ENCODE measurements around the gene KCNJ13. TPM values are rescaled to one million over a fixed set of nuclear protein-coding genes. Genes with fewer than 3 reads are reported as not detected.

Gene KCNJ13
- total RNA-seq, 4 donors from 2014 or later: not detected

- intact Hi-C loops (cut with DNase I; ENCODE audit: low total_unique reads): no loop called here
- DNase-seq (no peak), ATAC-seq (no peak)
- no peak for TF ChIP-seq POLR2A (IDR thresholded peaks at IDR 0.05)
- TF ChIP-seq, protein P1, sequence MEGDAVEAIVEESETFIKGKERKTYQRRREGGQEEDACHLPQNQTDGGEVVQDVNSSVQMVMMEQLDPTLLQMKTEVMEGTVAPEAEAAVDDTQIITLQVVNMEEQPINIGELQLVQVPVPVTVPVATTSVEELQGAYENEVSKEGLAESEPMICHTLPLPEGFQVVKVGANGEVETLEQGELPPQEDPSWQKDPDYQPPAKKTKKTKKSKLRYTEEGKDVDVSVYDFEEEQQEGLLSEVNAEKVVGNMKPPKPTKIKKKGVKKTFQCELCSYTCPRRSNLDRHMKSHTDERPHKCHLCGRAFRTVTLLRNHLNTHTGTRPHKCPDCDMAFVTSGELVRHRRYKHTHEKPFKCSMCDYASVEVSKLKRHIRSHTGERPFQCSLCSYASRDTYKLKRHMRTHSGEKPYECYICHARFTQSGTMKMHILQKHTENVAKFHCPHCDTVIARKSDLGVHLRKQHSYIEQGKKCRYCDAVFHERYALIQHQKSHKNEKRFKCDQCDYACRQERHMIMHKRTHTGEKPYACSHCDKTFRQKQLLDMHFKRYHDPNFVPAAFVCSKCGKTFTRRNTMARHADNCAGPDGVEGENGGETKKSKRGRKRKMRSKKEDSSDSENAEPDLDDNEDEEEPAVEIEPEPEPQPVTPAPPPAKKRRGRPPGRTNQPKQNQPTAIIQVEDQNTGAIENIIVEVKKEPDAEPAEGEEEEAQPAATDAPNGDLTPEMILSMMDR (IDR thresholded peaks at IDR 0.05 in 4 of 5, conservative IDR thresholded peaks at IDR 0.05 in 1 of 5): no peak
- Histone ChIP-seq H3K27me3 (no peaks in the 10 kb centered on the region), H3K36me3 (peaks cover 0 to 57% of the 10 kb centered on the region in 2 donors), H3K9me3 (no peaks in the 10 kb centered on the region), H3K4me1 (peaks cover 11 to 15% of the 10 kb centered on the region in 2 donors), H3K4me3 (no peak overlapping the region), H3K27ac (peak overlapping the region in 3 of 4 donors; percentile 28 to 64 (median 58))
- in situ Hi-C loops (cut with MboI; ENCODE audit: low sequenced_read_pairs in 4 of 4): loop anchor here in 1 of 4 donors (25.0 kb wide), 1 partner anchor 198 kb away; no protein-coding TSS in a partner anchor
These were observed 34.1 kb upstream of the KCNJ13 start for GRCh38 chr2:232810444-232810843.

DNA sequence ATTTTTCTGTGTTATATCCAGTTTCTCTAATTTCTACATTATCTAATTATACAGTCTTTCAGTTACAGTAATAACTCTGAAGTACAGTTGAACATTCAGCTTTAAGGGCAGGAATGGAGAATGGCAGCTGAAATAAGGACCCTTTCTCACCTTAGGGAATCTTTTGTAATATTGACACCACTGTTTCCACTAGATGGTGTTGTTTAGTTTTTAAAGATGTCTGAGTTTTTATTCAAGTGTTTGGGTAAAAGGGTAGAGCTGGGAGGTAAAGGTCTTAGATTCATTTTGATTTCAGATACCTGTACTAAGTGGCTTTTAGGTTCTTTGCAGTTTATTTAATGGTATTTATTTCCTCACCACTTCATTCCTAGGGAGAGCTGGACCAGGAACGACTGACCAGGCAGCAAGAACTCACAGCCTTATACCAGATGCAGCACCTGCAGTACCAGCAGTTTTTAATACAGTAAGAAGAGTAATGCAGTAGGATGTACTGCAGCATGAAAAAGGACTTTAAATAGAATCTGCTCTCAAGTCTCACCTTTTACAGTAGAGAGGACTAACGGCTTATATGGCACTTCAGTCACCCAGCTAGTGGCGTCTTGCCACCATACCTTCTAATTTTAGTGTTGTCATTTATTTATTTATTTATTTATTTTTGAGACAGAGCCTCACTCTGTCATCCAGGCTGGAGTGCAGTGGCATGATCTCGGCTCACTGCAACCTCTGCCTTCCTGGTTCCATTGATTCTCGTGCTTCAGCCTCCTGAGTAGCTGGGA, 33.2 kb upstream of the KCNJ13 start:
- Histone ChIP-seq H3K4me3 (no peak overlapping the region), H3K36me3 (peaks cover 0 to 49% of the 10 kb centered on the region in 2 donors), H3K27me3 (no peaks in the 10 kb centered on the region), H3K27ac (peak overlapping the region in 3 of 4 donors; percentile 28 to 64 (median 58)), H3K4me1 (peaks cover 11 to 15% of the 10 kb centered on the region in 2 donors), H3K9me3 (no peaks in the 10 kb centered on the region)
- intact Hi-C loops (cut with DNase I; ENCODE audit: low total_unique reads): no loop called here
- in situ Hi-C loops (cut with MboI; ENCODE audit: low sequenced_read_pairs in 4 of 4): loop anchor here in 1 of 4 donors (25.0 kb wide), 1 partner anchor 197 kb away; no protein-coding TSS in a partner anchor
- peak; percentile 88 to 94 for ATAC-seq
- TF ChIP-seq, protein P1 (IDR thresholded peaks at IDR 0.05 in 4 of 5, conservative IDR thresholded peaks at IDR 0.05 in 1 of 5): no peak
- TF ChIP-seq POLR2A (IDR thresholded peaks at IDR 0.05): no peak
- DNase-seq: peak; percentile 15 to 60

DNA sequence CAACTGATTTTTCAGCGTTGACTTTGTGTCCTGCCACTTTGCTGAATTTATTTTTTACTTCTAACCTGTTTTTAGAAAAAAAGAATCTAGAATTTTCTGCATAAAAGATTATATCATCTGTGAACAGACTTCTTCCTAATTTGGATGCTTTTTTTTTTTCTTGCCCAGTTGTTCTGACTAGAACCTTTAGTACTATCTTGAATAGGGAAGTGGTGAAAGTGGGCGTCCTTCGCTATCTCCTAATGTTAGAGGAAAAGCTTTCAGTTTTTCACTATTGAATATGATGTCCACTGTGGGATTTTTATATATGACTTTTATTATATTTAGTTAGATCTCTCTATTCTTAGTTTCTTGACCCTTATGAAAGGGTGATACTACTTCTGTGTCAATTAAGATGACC, 25.7 kb upstream of the KCNJ13 start:
- ATAC-seq (no peak), DNase-seq (no peak)
- Histone ChIP-seq H3K36me3 (peaks cover 0 to 35% of the 10 kb centered on the region in 2 donors), H3K4me1 (no peaks in the 10 kb centered on the region), H3K27me3 (no peaks in the 10 kb centered on the region), H3K4me3 (no peak overlapping the region), H3K9me3 (no peaks in the 10 kb centered on the region), H3K27ac (no peak overlapping the region)
- TF ChIP-seq POLR2A (IDR thresholded peaks at IDR 0.05): no peak
- TF ChIP-seq, protein P1 (IDR thresholded peaks at IDR 0.05 in 4 of 5, conservative IDR thresholded peaks at IDR 0.05 in 1 of 5): no peak
- intact Hi-C loops (cut with DNase I; ENCODE audit: low total_unique reads): no loop called here
- in situ Hi-C loops (cut with MboI; ENCODE audit: low sequenced_read_pairs in 4 of 4): loop anchor here in 1 of 4 donors (25.0 kb wide), 1 partner anchor 190 kb away; no protein-coding TSS in a partner anchor

DNA sequence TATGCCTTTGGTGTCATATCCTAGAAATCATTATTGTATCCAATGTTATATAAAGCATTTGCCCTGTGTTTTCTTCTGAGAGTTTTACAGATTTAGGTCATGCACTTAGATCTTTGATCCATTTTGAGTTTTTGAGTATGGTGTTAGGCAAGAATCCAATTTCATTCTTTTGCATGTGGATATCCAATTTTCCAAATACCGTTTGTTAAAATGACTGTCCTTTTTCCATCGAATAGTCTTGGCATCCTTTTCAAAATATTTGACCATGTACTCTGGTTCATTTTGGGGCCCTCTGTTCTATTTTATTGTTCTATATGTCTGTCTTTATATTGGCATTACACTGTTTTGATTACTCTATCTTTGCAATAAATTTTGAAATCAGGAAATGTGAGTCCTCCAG, 23.8 kb upstream of the KCNJ13 start:
- no peak for TF ChIP-seq POLR2A (IDR thresholded peaks at IDR 0.05)
- TF ChIP-seq, protein P1 (IDR thresholded peaks at IDR 0.05 in 4 of 5, conservative IDR thresholded peaks at IDR 0.05 in 1 of 5): no peak
- no peak for ATAC-seq
- Histone ChIP-seq H3K36me3 (peaks cover 0 to 46% of the 10 kb centered on the region in 2 donors), H3K27ac (no peak overlapping the region), H3K27me3 (no peaks in the 10 kb centered on the region), H3K9me3 (no peaks in the 10 kb centered on the region), H3K4me3 (no peak overlapping the region), H3K4me1 (no peaks in the 10 kb centered on the region)
- no peak for DNase-seq
- in situ Hi-C loops (cut with MboI; ENCODE audit: low sequenced_read_pairs in 4 of 4): loop anchor here in 1 of 4 donors (25.0 kb wide), 1 partner anchor 188 kb away; no protein-coding TSS in a partner anchor
- intact Hi-C loops (cut with DNase I; ENCODE audit: low total_unique reads): no loop called here

Data from gastrocnemius medialis (tissue), 4 donors.